ENCODE data around the gene RBM45. TPM values are rescaled to one million over a fixed set of nuclear protein-coding genes. Genes with fewer than 3 reads are reported as not detected.

RBM45 gene
- total RNA-seq, 1 donor from 2014 or later, result 9.1 TPM

- Histone ChIP-seq H3K4me1 (no peaks in the 10 kb centered on the region), H3K9me3 (no peaks in the 10 kb centered on the region), H3K27me3 (no peaks in the 10 kb centered on the region), H3K27ac (no peak overlapping the region), H3K4me3 (no peak overlapping the region), H3K36me3 (no peaks in the 10 kb centered on the region)
- no peak for DNase-seq (ENCODE audit: extremely low spot score in 2 of 2)
- intact Hi-C loops (cut with DNase I), result no loop called here
- no peak for TF ChIP-seq POLR2AphosphoS5 (IDR thresholded peaks at IDR 0.05; ENCODE audit: insufficient read depth in 1 of 2, low read depth in 1 of 2)
- no peak for TF ChIP-seq CTCF (IDR thresholded peaks at IDR 0.05)
- TF ChIP-seq POLR2A (IDR thresholded peaks at IDR 0.05), result no peak
These were observed 6.2 kb upstream of the RBM45 start for GRCh38 chr2:178106053-178106452.

DNA sequence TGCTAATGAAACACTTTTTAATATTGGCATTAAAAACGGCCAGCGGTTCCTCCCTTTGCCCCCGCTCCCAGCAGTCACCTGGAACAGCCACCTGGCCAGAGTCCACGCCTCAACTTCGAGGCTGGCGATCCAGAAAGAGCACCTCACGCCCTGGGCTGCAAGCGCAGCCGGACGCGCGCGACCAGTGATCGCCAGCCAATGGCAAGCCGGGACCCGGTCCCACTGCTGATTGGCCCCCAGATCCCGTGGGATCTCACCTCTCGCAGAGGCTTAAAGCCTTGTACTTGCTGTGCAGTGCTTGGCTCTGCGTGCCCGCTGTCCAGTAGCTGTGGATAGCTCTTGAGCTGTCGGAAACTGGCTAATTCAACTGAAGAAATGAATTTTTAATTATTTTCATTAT lies 4.1 kb upstream of the RBM45 start:
- DNase-seq (ENCODE audit: extremely low spot score in 2 of 2), result no peak
- intact Hi-C loops (cut with DNase I), result no loop called here
- no peak for TF ChIP-seq POLR2A (IDR thresholded peaks at IDR 0.05)
- TF ChIP-seq POLR2AphosphoS5 (IDR thresholded peaks at IDR 0.05; ENCODE audit: insufficient read depth in 1 of 2, low read depth in 1 of 2), result no peak

GRCh38 chr2:178109813-178110212 lies 2.4 kb upstream of the RBM45 start:
- DNase-seq (ENCODE audit: extremely low spot score in 2 of 2), result no peak
- intact Hi-C loops (cut with DNase I), result no loop called here
- H3K36me3 ChIP-seq, result no peaks in the 10 kb centered on the region
- no peaks in the 10 kb centered on the region for H3K9me3 ChIP-seq
- no peak for TF ChIP-seq POLR2A (IDR thresholded peaks at IDR 0.05)
- TF ChIP-seq POLR2AphosphoS5 (IDR thresholded peaks at IDR 0.05; ENCODE audit: insufficient read depth in 1 of 2, low read depth in 1 of 2), result no peak
- TF ChIP-seq CTCF (IDR thresholded peaks at IDR 0.05), result no peak
- H3K27ac ChIP-seq, result no peak overlapping the region
- H3K4me3 ChIP-seq, result no peak overlapping the region
- H3K4me1 ChIP-seq, result peaks cover 27% of the 10 kb centered on the region
- no peaks in the 10 kb centered on the region for H3K27me3 ChIP-seq

More for the DNA sequence above, 4.1 kb upstream of the RBM45 start:
- Histone ChIP-seq H3K36me3 (no peaks in the 10 kb centered on the region), H3K27me3 (no peaks in the 10 kb centered on the region), H3K27ac (no peak overlapping the region), H3K4me3 (no peak overlapping the region), H3K4me1 (peaks cover 13% of the 10 kb centered on the region), H3K9me3 (no peaks in the 10 kb centered on the region)

DNA sequence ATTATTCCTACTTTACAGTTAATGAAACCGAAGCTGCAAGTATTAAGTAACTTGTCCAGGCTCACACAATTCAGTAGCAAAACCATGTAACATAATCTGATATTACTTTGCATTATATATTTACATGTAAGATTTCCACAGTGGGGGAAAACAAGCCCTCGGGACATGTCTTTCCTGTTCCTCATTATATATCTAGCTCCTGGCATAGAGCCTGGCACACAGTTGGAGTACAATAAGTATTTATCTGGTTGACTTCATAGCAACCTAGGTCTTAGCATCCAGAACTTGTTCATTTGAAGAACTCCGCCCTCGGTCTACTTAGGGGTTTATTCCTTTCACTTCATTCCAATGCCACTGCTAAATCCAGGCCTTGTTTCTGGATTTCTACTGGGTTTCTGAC lies 1.6 kb upstream of the RBM45 start:
- Histone ChIP-seq H3K27ac (no peak overlapping the region), H3K36me3 (no peaks in the 10 kb centered on the region), H3K27me3 (no peaks in the 10 kb centered on the region), H3K9me3 (no peaks in the 10 kb centered on the region), H3K4me3 (no peak overlapping the region), H3K4me1 (peaks cover 27% of the 10 kb centered on the region)
- intact Hi-C loops (cut with DNase I), result no loop called here
- DNase-seq (ENCODE audit: extremely low spot score in 2 of 2), result no peak
- no peak for TF ChIP-seq POLR2A (IDR thresholded peaks at IDR 0.05)
- no peak for TF ChIP-seq CTCF (IDR thresholded peaks at IDR 0.05)
- TF ChIP-seq POLR2AphosphoS5 (IDR thresholded peaks at IDR 0.05; ENCODE audit: insufficient read depth in 1 of 2, low read depth in 1 of 2), result no peak

DNA sequence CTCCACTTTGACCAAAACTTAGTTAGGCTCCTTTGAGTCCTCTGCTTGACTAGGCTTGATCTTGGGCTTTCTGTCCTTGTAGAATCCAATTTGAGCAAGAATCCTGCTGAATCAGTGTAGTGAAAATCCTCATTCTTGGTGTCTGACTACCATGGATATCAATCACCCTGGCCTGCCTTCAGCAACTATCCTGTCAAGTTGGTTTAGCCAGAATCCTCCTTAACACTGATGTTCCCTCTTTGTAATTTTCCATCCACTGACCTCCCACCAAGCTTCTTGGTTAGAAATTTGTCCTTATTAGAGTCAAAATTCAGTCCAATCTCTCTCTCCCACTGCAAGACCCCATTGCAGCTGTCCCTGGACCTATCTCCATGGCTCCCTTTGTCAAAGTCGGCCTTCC lies 494 bp upstream of the RBM45 start:
- Histone ChIP-seq H3K27me3 (no peaks in the 10 kb centered on the region), H3K4me1 (peaks cover 27% of the 10 kb centered on the region), H3K9me3 (no peaks in the 10 kb centered on the region), H3K36me3 (no peaks in the 10 kb centered on the region), H3K27ac (peak overlapping the region; percentile 42), H3K4me3 (peak overlapping the region; percentile 55 to 68)
- intact Hi-C loops (cut with DNase I), result no loop called here
- DNase-seq (ENCODE audit: extremely low spot score in 2 of 2), result no peak
- TF ChIP-seq POLR2AphosphoS5 (IDR thresholded peaks at IDR 0.05; ENCODE audit: insufficient read depth in 1 of 2, low read depth in 1 of 2) (no peak), CTCF (IDR thresholded peaks at IDR 0.05) (no peak), POLR2A (IDR thresholded peaks at IDR 0.05) (no peak)
